Endothelial cell of umbilical vein (primary cell): ENCODE measurements around the gene MGLL. TPM values are rescaled to one million over a fixed set of nuclear protein-coding genes. Genes with fewer than 3 reads are reported as not detected.

ENCODE experiments used
- BruUV-seq: library from RNA; stranded (reverse); fragments of 400-500 nt; replicated peaks from 2 replicates; lab custom pipeline; 2021; lab: Mats Ljungman, UMichigan
- CTCF ChIA-PET: fragments of 300-600, 350-600 bp; sonication (Branson Sonifier 250); formaldehyde crosslinking; loops from one replicate; lab custom pipeline; 2021; ENCODE audit warnings: antibody characterized with exemption, inconsistent platforms; lab: Charles Lee
- POLR2A ChIA-PET: fragments of 300-600, 350-600 bp; sonication (Branson Sonifier 250); formaldehyde crosslinking; loops from one replicate; lab custom pipeline; 2021; ENCODE audit warnings: antibody characterized with exemption, inconsistent platforms; lab: Charles Lee
- DNase-seq: peaks from one replicate; pipeline ENCODE4 v3.0.0-alpha.2; 2011; ENCODE audit warnings: low read depth, low spot score
- FAIRE-seq: peaks from 2 replicates; lab custom pipeline; 2011; peaks lifted over from hg19 to GRCh38; lab: Jason Lieb, UNC
- H2AFZ ChIP-seq: 2 replicates; pipeline ENCODE4 v1.6.0; 2012; ENCODE audit warnings: low read depth, low read length, control low read depth, inconsistent platforms
- H3K27ac ChIP-seq: 2 replicates; pipeline ENCODE4 v1.5.1; 2011; ENCODE audit warnings: low read depth, mild to moderate bottlenecking, control low read depth, low read length, moderate library complexity; ENCODE audit not compliant: insufficient read depth
- H3K27me3 ChIP-seq, 2 experiments: 2 replicates each; pipeline versions ENCODE4 v1.6.0 to v1.6.1; 2011; ENCODE audit warnings: low read length in 2 of 2, mixed read lengths in 1 of 2; ENCODE audit not compliant: control insufficient read depth in 2 of 2, insufficient read depth in 2 of 2
- H3K36me3 ChIP-seq, 2 experiments: 2 replicates in 1 of 2; 3 replicates in 1 of 2; pipeline ENCODE4 v1.5.1; 2011; ENCODE audit warnings: low read length in 2 of 2, mild to moderate bottlenecking in 1 of 2, moderate library complexity in 1 of 2; ENCODE audit not compliant: control insufficient read depth in 2 of 2, insufficient read depth in 2 of 2; ENCODE audit errors: extremely low read depth in 1 of 2
- H3K4me1 ChIP-seq: 3 replicates; pipeline ENCODE4 v1.5.1; 2011; ENCODE audit warnings: mild to moderate bottlenecking, low read length; ENCODE audit not compliant: control insufficient read depth, insufficient read depth; ENCODE audit errors: extremely low read depth
- H3K4me2 ChIP-seq: 2 replicates; pipeline ENCODE4 v1.6.1; 2011; ENCODE audit warnings: low read length, control low read depth, mixed read lengths; ENCODE audit not compliant: insufficient read depth
- H3K4me3 ChIP-seq, 3 experiments: fragments of 200-600 bp in 1 of 3; sonication (generic), shearing (Covaris generic) in 1 of 3; replicated peaks in 1 of 3; 2 replicates each; pipeline ENCODE4 v1.5.1; 2011 to 2016; ENCODE audit warnings: control low read depth in 3 of 3, low read length in 3 of 3, mild to moderate bottlenecking in 2 of 3, inconsistent platforms in 1 of 3, low read depth in 1 of 3, moderate library complexity in 1 of 3; ENCODE audit not compliant: insufficient read depth in 1 of 3
- H3K79me2 ChIP-seq: 2 replicates; pipeline ENCODE4 v1.6.0; 2012; ENCODE audit warnings: low read length, inconsistent platforms; ENCODE audit not compliant: control insufficient read depth, insufficient read depth
- H3K9ac ChIP-seq: replicated peaks from 2 replicates; pipeline ENCODE3; 2011; ENCODE audit warnings: low read length, control low read depth; ENCODE audit not compliant: insufficient read depth; ENCODE audit errors: extremely low read depth
- H3K9me1 ChIP-seq: replicated peaks from 3 replicates; pipeline ENCODE4 v1.6.0; 2011; ENCODE audit warnings: mild to moderate bottlenecking, low read length; ENCODE audit not compliant: control insufficient read depth, insufficient read depth; ENCODE audit errors: extremely low read depth
- H3K9me3 ChIP-seq: replicated peaks from 2 replicates; pipeline ENCODE4 v1.5.1; 2012; ENCODE audit warnings: low read length, inconsistent platforms; ENCODE audit not compliant: control insufficient read depth, insufficient read depth
- H4K20me1 ChIP-seq: replicated peaks from 2 replicates; pipeline ENCODE3; 2011; ENCODE audit warnings: mild to moderate bottlenecking, low read length; ENCODE audit not compliant: control insufficient read depth, insufficient read depth; ENCODE audit errors: extremely low read depth
- EZH2 ChIP-seq: IDR thresholded peaks from 2 replicates; pipeline ENCODE4 v1.6.1; 2012; ENCODE audit warnings: borderline replicate concordance, low read depth, mild to moderate bottlenecking, moderate library complexity, low read length, inconsistent platforms; ENCODE audit not compliant: severe bottlenecking
- FOS ChIP-seq: IDR thresholded peaks from 2 replicates; pipeline ENCODE4 v1.6.1; 2011; ENCODE audit warnings: mild to moderate bottlenecking, low read length, moderate library complexity, borderline replicate concordance; ENCODE audit not compliant: insufficient read depth
- GATA2 ChIP-seq: IDR thresholded peaks from 2 replicates; pipeline ENCODE4 v1.7.0; 2011; ENCODE audit warnings: low read depth, mild to moderate bottlenecking, moderate library complexity, mixed read lengths, low read length; ENCODE audit not compliant: insufficient read length, insufficient read depth
- JUN ChIP-seq: IDR thresholded peaks from 2 replicates; pipeline ENCODE4 v1.6.1; 2011; ENCODE audit warnings: borderline replicate concordance, low read depth; ENCODE audit not compliant: insufficient read length, insufficient read depth
- MAX ChIP-seq: IDR thresholded peaks from 2 replicates; pipeline ENCODE4 v1.6.1; 2011; ENCODE audit not compliant: insufficient read depth, insufficient read length
- MYC ChIP-seq: IDR thresholded peaks from one replicate; pipeline ENCODE4 v1.6.1; 2011; ENCODE audit warnings: mild to moderate bottlenecking, low read depth, low read length
- POLR2A ChIP-seq: IDR thresholded peaks from 2 replicates; pipeline ENCODE4 v1.6.1; 2012; ENCODE audit warnings: low read depth, mild to moderate bottlenecking, control low read depth, low read length
- POLR2AphosphoS5 ChIP-seq: IDR thresholded peaks from 2 replicates; pipeline ENCODE4 v1.6.1; 2012; ENCODE audit warnings: low read depth, mild to moderate bottlenecking, control low read depth, low read length, moderate library complexity; ENCODE audit not compliant: insufficient read depth
- dilution Hi-C: fragments of 300-500 bp; cut with MboI; formaldehyde crosslinking; loops from one replicate; pipeline ENCODE4 v1.15.0; 2019; ENCODE audit warnings: low sequenced_read_pairs; ENCODE audit not compliant: extremely low pct_ligation_motif_present
- intact Hi-C: fragments of 100-400 bp; cut with micrococcal nuclease; formaldehyde crosslinking; loops from one replicate; pipeline ENCODE4 v1.10.0; 2022
- polyA plus RNA-seq, 4 experiments: library from polyadenylated mRNA; depleted of rRNA in 3 of 4; stranded (reverse) in 3 of 4; unstranded in 1 of 4; fragments of >200 nt; gene quantifications; 2 replicates each; pipeline versions ENCODE4 v1.2.1 to v1.2.3, GENCODE V29; 2011 to 2012; ENCODE audit warnings: missing spikeins in 1 of 4
- total RNA-seq: library from RNA; stranded (reverse); gene quantifications from 2 replicates; pipeline ENCODE4 v1.2.3, GENCODE V29; 2021
- TF ChIP-seq, protein P1 (sequence below), 2 donors: IDR thresholded peaks; 1 replicate in 1 of 2; 2 replicates in 1 of 2; pipeline ENCODE4 v1.5.1; 2011; ENCODE audit warnings: low read length in 2 of 2, mild to moderate bottlenecking in 2 of 2, moderate library complexity in 2 of 2, control low read depth in 1 of 2, inconsistent platforms in 1 of 2, low read depth in 1 of 2; ENCODE audit not compliant: insufficient read depth in 1 of 2; ENCODE audit errors: extremely low read depth in 1 of 2

The MGLL gene
- total and polyA plus RNA-seq, 2 donors (not counting 3 experiments of a cell fraction or from before 2014, with no cell fraction given) = 30.7 to 60.2 TPM

GRCh38 chr3:127723011-127723567 is 99.2 kb downstream of the MGLL start:
- no peak overlapping the region for H3K4me2 ChIP-seq
- BruUV-seq = no TSS peak
- no peak overlapping the region for H3K9ac ChIP-seq
- H4K20me1 ChIP-seq = no peaks in the 10 kb centered on the region
- no peaks in the 10 kb centered on the region for H3K9me3 ChIP-seq
- intact Hi-C loops (no loop called here), dilution Hi-C loops (no loop called here)
- ChIA-PET CTCF (no interaction called here), POLR2A (no interaction called here)
- peaks cover 0 to 3% of the 10 kb centered on the region in 2 experiments for H3K36me3 ChIP-seq
- no peak overlapping the region for H3K4me3 ChIP-seq
- no peak overlapping the region for H2AFZ ChIP-seq
- no peaks in the 10 kb centered on the region for H3K27me3 ChIP-seq
- H3K4me1 ChIP-seq = no peaks in the 10 kb centered on the region
- no peaks in the 10 kb centered on the region for H3K79me2 ChIP-seq
- TF ChIP-seq JUN = no peak
- TF ChIP-seq GATA2 = no peak
- TF ChIP-seq POLR2AphosphoS5 = no peak
- TF ChIP-seq, protein P1, sequence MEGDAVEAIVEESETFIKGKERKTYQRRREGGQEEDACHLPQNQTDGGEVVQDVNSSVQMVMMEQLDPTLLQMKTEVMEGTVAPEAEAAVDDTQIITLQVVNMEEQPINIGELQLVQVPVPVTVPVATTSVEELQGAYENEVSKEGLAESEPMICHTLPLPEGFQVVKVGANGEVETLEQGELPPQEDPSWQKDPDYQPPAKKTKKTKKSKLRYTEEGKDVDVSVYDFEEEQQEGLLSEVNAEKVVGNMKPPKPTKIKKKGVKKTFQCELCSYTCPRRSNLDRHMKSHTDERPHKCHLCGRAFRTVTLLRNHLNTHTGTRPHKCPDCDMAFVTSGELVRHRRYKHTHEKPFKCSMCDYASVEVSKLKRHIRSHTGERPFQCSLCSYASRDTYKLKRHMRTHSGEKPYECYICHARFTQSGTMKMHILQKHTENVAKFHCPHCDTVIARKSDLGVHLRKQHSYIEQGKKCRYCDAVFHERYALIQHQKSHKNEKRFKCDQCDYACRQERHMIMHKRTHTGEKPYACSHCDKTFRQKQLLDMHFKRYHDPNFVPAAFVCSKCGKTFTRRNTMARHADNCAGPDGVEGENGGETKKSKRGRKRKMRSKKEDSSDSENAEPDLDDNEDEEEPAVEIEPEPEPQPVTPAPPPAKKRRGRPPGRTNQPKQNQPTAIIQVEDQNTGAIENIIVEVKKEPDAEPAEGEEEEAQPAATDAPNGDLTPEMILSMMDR (IDR thresholded peaks at IDR 0.05; ENCODE audit: extremely low read depth in 1 of 2, insufficient read depth in 1 of 2, low read depth in 1 of 2, low read length in 2 of 2) = no peak
- TF ChIP-seq MAX = no peak
- no peak for TF ChIP-seq EZH2
- TF ChIP-seq MYC = no peak
- no peak for TF ChIP-seq POLR2A
- TF ChIP-seq FOS = no peak
- FAIRE-seq (no peak), DNase-seq (no peak)
- no peaks in the 10 kb centered on the region for H3K9me1 ChIP-seq
- no peak overlapping the region for H3K27ac ChIP-seq
